ENCODE results near the gene C3orf20. TPM values are rescaled to one million over a fixed set of nuclear protein-coding genes. Genes with fewer than 3 reads are reported as not detected.

C3orf20 gene
- total and polyA plus RNA-seq, 2 of the 4 experiments (the other 2 are of a cell fraction): not detected

DNA sequence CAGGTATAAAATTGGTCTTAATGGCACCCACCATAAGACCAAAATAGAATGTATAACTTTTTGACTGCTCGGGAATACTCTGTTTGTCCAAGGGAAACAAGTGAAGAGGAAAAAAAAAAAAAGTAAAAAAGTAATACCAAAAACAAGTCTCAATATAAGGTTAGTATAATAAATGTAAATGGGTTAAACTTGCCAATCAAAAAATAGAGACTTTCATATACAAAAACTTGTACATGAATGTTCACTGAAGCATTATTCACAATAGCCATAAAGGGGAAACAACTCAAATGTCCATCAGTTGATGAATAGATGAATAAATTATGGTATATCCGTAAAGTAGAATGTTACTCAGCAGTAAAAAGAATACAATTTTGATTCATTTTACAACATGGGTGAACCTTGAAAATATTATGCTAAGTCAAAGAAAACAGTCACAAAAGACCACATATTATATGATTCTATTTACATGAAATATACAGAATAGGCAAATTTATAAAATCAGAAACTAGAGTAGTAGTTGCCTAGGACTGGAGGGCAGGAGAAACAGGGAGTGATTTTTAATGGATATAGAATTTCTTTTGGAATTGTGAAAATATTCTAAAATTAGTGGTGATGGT, 104.2 kb downstream of the C3orf20 start:
- Histone ChIP-seq H4K91ac (ENCODE audit: insufficient read depth, low read depth, low read length) (no peak overlapping the region), H3K9ac (ENCODE audit: low read depth, low read length) (no peak overlapping the region), H3K9me1 (ENCODE audit: insufficient read depth, low read length) (no peaks in the 10 kb centered on the region), H2BK20ac (ENCODE audit: low read depth, low read length) (no peak overlapping the region), H2AK5ac (ENCODE audit: low read depth, low read length) (no peak overlapping the region), H3K23ac (ENCODE audit: low read depth, low read length) (no peak overlapping the region), H3K4ac (ENCODE audit: low read depth, low read length) (no peak overlapping the region), H3K4me3 (ENCODE audit: insufficient read depth, low read depth, low read length) (no peak overlapping the region), H2AFZ (replicated peaks; ENCODE audit: low read length, poor library complexity) (no peak overlapping the region), H2BK120ac (ENCODE audit: low read depth, low read length) (no peak overlapping the region), H3K56ac (ENCODE audit: extremely low read depth, insufficient read depth, low read length) (no peak overlapping the region), H2BK15ac (ENCODE audit: low read depth, low read length) (no peak overlapping the region), H4K5ac (ENCODE audit: low read depth, low read length) (no peak overlapping the region), H3K18ac (ENCODE audit: low read depth, low read length) (no peak overlapping the region), H3K4me1 (ENCODE audit: control insufficient read depth, insufficient read depth, low read length) (no peaks in the 10 kb centered on the region), H3K27ac (ENCODE audit: insufficient read depth, low read length) (no peak overlapping the region), H2BK5ac (ENCODE audit: low read depth, low read length, poor library complexity, severe bottlenecking) (no peak overlapping the region), H4K20me1 (ENCODE audit: insufficient read depth, low read length) (no peaks in the 10 kb centered on the region), H4K8ac (ENCODE audit: low read depth in 2 of 2, low read length in 2 of 2) (no peak overlapping the region), H2AK9ac (replicated peaks; ENCODE audit: low read depth, low read length, poor library complexity) (no peak overlapping the region), H3K79me1 (ENCODE audit: low read depth in 1 of 2, low read length in 2 of 2) (no peaks in the 10 kb centered on the region), H3K27me3 (ENCODE audit: control insufficient read depth, insufficient read depth, low read length) (peaks cover 14% of the 10 kb centered on the region; the same call in 1 of the 2 replicates), H3K4me2 (ENCODE audit: low read depth, low read length) (no peak overlapping the region), H3K36me3 (ENCODE audit: control insufficient read depth, insufficient read depth, low read length) (no peaks in the 10 kb centered on the region), H3K9me3 (ENCODE audit: control insufficient read depth, insufficient read depth, low read length) (no peaks in the 10 kb centered on the region), H3K14ac (replicated peaks; ENCODE audit: low read depth, low read length) (no peak overlapping the region)
- no peak for ATAC-seq (ENCODE audit: low read depth)
- WGBS, 2 experiments (ENCODE audit: extremely low coverage in 2 of 2, insufficient read length in 1 of 2): no CpG with 5 or more reads among the region's 2 CpGs
- ChIA-PET CTCF (interaction anchor here (1.8 kb wide), 1 partner anchor 105 kb away, joined by 4 read pairs; no protein-coding TSS in a partner anchor), POLR2A (ENCODE audit: unreplicated experiment) (no interaction called here)
- BruUV-seq (replicated peaks): no TSS peak
- TF ChIP-seq MAZ (IDR thresholded peaks at IDR 0.05; ENCODE audit: borderline replicate concordance, low read depth, low read length) (no peak), MAFK (IDR thresholded peaks at IDR 0.05; ENCODE audit: low read depth, low read length) (no peak)
- TF ChIP-seq, protein P1, sequence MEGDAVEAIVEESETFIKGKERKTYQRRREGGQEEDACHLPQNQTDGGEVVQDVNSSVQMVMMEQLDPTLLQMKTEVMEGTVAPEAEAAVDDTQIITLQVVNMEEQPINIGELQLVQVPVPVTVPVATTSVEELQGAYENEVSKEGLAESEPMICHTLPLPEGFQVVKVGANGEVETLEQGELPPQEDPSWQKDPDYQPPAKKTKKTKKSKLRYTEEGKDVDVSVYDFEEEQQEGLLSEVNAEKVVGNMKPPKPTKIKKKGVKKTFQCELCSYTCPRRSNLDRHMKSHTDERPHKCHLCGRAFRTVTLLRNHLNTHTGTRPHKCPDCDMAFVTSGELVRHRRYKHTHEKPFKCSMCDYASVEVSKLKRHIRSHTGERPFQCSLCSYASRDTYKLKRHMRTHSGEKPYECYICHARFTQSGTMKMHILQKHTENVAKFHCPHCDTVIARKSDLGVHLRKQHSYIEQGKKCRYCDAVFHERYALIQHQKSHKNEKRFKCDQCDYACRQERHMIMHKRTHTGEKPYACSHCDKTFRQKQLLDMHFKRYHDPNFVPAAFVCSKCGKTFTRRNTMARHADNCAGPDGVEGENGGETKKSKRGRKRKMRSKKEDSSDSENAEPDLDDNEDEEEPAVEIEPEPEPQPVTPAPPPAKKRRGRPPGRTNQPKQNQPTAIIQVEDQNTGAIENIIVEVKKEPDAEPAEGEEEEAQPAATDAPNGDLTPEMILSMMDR (conservative IDR thresholded peaks at IDR 0.05; ENCODE audit: low read depth, low read length): no peak
- in situ Hi-C loops (cut with MboI; ENCODE audit: low sequenced_read_pairs): no loop called here
- dilution Hi-C loops (cut with HindIII; ENCODE audit: low sequenced_read_pairs, unreplicated experiment): no loop called here
- no peak for DNase-seq
- intact Hi-C loops (cut with micrococcal nuclease): no loop called here
